Mesenteric fat pad (tissue), 1 donor: Measurements from ENCODE around the gene POU5F2. TPM values are rescaled to one million over a fixed set of nuclear protein-coding genes. Genes with fewer than 3 reads are reported as not detected.

Source experiments
- DNase-seq: peaks from one replicate; pipeline ENCODE4 v3.0.0-alpha.2; 2020; ENCODE audit warnings: low spot score
- long read RNA-seq: library from polyadenylated mRNA; unstranded; transcript quantifications from one replicate; pipeline ENCODE4 v2.0.0, GENCODE V29; 2020
- total RNA-seq: library from RNA; stranded (reverse); fragmentation: NEBNext Ultra II Directional; extraction: Animal tissue kit (Norgen Biotek cat#: 25700); gene quantifications from one replicate; pipeline ENCODE4 v1.2.1, GENCODE V29; 2021
- donor health status: DM: yes; HTN: yes; CAD: no.

POU5F2 gene, protein sequence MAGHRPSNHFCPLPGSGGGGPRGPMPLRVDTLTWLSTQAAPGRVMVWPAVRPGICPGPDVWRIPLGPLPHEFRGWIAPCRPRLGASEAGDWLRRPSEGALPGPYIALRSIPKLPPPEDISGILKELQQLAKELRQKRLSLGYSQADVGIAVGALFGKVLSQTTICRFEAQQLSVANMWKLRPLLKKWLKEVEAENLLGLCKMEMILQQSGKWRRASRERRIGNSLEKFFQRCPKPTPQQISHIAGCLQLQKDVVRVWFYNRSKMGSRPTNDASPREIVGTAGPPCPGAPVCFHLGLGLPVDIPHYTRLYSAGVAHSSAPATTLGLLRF
- total RNA-seq, result 1.9 TPM
- long read RNA-seq, full-length matches to known transcripts, result 1 of 1 reads
- long read RNA-seq, partial matches to known transcripts, result 0 of 1 reads
- long read RNA-seq, other reads (novel, unspliced or antisense), result 0 of 1 reads

DNA sequence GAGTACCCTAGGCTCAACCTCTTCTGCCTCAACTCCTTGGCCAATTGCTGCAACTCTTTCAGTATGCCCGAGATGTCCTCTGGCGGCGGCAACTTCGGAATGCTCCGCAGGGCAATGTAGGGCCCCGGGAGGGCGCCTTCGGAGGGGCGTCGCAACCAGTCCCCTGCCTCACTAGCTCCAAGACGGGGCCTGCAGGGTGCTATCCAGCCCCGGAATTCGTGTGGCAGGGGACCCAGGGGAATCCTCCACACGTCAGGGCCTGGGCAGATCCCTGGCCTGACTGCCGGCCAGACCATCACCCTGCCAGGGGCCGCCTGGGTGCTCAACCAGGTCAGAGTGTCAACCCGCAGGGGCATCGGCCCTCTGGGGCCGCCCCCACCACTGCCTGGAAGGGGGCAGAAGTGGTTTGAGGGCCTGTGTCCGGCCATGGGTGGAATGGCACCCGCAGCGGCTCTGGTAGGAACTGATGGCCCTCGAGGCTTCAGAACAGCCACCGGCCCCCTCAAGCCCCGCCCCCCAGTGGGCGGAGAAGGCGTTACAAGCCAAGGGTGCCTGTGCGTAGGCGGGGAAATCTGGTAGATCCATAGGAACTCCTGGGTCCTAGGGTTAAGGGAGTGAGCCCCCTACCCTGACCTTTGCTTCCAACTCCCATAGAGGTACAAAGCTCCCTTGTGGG, at the start of gene POU5F2:
Gene POU5F2, minus strand, starts transcription at position 465 of the 676 bp plus-strand sequence. Its CDS starts 37 bp downstream, at position 428.
- DNase-seq, result no peak

DNA sequence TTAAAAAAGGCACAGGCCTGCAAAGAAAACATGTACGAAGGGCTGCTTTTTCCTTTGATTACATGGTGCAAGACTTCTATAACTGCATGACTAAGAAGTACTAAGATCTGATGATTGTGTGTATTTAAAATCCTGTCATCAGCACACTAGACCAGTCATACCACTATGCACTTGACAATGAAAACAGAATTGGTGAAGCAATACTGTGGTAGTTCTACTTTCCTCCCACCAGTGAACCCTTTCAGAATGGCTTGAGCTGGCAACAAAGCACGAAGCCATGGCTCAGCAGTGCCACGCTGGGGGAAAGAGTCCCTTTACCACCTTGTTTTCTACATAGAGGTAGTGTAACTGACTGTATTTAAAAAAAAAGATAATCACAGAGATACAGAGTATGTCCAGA, 49.0 kb upstream of the POU5F2 start:
- DNase-seq, result no peak

DNA sequence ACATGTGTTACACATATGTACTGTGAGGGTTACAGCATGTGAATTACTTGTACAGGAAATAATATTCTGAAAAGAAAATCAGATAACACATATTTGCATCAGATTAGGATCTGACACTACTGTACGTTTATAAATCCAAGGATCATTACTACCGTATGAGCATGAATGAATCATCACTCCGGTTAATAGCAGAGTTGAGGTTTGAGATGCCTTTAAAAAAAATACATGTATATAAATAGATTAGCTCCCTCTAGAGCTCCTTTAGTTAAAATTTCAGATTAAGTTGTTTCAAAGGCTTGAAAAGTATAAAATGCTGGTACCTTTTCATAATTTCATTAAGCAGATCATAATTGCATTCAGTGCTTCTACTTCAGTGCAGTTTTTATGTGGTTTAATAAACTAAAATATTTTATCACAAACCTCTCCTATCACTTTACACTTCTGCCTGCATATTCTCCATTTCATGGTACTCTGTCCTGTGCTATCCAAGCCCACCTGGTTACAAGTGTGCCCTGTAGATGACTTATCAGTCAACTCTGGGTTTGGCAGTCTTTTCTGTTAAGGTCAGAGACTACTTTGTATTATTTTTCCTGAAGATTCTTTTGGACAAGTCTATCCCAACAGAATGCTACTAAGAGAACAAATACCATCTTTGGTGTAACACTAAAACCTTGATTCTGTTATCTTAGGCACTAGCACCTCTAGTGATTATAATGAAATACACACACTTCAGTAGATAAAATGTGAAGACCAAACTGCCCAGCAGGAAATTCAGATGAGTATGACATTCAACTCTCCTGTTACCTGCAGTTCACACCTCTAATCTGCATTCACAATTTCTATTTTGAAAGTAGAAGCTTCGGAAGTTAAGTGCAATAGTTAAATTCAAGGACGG, 48.0 kb upstream of the POU5F2 start:
- no peak for DNase-seq

DNA sequence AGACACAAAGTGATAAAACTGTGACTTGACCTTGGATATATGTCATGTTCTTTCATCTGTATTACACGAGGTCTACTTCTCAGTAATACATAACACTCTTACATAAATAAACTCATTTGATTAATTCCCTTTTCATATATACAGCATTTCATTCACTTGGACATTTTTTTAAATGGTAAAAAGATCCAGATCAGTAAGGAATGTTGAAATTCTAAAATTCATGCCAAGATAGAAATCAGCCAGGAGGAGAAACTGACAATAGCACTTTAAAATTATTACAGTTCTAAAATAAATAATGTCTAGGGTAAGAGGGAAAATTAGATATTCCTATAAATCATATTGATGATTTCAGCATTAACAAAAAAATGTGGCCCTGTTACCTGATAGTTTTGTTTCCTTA, 46.2 kb upstream of the POU5F2 start:
- DNase-seq, result no peak

DNA sequence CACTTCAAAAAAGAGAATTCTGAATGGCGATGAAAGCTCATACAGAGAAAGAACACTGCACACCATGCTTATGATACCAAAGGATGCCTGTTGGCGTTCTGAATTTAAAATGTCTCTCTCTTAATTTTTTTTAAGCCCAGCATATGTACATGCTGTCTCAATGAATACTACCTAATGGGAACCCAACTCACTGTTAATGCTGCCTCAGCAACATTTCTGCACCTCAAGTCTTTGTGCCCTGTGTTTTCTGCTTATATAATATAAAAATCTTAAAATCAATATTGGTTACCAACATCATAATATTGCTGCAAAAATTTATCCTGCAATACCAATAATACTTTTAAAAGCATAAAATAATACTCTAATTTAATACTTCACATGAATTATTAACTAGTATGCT, 44.1 kb upstream of the POU5F2 start:
- no peak for DNase-seq

DNA sequence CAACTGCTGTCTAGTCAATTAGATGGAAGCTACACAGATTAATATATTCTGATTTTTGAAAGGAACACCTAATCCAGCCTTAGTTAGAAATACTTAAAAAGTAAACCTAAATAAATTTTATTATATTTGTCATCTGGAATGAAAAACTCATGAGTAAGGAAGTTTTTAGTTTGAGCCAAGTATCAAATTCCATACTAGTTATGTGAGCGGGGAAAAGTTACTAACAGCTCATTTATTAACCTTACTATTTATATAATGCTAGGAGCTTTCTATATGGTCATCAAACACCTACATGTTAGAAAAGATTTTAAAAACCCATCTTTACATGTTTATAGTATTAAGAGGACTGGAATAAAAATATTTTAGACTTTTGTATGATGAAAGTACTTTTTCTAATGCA, 41.6 kb upstream of the POU5F2 start:
- DNase-seq, result no peak

DNA sequence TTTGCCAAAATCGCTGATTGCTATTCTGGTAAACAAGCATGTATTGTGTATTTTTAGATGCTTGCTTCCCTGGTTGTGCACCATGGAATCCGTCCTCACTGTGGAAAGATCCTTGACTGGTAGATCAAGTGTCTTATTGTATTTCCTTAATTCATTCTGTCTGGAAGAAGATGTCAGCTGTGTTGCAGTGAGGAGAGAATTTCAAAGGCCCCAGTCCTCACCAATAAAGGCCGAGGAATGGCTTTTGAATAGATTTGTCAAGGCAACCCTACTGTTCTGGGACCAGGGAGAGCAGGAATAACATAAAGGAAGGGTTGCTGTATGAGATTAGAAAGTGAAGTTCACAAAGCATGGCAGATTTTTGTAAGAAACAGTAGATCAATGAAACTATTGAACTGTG, 36.2 kb upstream of the POU5F2 start:
- DNase-seq, result no peak

DNA sequence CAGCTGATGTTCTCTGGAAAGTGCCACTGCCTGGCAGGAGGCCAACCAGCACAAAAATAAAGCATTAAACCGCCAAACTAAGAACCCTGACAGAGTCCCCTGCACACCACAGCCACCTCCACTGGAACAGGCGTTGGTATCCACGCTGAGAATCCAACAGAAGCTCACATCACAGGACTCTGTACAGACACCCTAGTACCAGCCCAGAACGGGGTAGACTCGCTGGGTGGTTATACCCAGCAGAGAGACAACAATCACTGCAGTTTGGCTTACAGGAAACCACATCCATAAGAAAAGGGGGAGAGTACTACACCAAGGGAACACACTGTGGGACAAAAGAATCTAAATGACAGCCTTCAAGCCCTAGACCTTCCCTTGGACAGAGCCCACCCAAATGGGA, 15.0 kb upstream of the POU5F2 start:
- no peak for DNase-seq

DNA sequence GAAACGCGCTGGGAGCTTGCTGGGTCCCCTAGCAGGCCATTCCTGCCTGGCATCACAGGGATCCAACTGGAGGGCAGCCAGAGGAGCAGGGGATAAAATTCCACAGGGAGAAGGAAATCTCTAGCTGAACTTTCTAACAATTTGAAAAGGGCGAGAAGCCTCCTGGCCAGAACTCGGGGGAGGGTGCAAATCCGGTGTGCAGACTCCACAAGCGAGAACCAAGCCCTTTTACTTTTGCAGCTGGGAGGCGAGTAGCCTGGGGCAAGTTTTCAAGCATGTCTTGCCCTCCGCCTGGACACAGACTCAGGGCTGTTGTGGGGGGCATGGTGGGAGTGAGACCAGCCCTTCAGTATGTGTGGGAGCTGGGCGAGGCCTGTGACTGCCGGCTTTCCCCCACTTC, 14.3 kb upstream of the POU5F2 start:
- no peak for DNase-seq

DNA sequence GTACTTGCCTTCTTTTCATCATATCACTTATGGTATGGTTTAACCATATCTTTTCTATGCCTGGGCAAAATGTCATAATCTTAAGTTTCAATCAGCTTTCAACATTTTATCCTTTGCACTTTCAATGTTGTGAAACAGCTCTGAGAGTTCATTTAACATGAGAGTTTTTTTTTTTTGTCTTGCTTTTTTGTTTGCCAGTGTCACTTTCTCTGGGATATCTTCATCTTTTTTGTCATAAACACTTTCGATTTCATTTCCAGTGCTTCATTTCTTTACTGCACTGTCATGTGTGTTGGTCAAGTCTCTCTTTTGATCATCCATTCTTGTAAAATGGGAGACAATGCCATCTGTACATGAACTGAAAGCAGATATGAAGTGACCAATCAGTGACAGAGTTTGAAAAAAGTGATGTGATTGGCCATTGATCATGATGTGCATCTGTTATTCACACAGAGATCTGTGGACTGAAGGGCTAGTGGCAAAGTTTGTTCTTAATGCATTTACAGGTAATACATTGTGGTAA, 7.5 kb upstream of the POU5F2 start:
- DNase-seq, result no peak

DNA sequence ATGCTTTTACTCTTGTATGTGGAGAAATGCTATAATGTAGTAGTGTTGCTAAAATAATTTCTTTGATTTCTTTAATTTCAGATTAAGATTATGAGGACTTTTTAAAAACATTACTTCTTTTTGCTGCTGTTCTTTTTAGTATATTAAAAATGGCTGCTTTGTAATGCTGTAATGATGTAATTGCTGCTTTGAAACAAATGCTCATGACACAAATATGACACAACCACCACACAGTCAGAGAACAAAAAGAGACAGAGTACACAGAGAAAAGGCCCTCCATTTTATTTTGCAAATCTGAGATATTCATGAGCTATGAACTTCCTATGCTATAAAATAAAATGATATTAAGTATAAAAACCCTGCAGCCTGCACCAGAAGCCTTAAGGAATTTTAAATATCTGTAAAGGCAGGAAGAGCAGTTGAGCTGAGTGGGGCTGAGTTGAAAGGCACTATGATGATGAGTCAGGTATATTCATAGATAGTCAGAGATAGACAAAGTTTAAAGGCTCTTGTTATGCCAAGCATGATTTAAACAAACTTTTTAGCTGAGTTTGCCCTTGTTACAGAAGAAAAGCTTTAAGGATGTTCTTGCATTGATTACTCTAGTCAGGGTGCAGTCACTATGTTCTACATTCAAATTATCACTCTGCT, 5.1 kb upstream of the POU5F2 start:
- DNase-seq, result no peak

DNA sequence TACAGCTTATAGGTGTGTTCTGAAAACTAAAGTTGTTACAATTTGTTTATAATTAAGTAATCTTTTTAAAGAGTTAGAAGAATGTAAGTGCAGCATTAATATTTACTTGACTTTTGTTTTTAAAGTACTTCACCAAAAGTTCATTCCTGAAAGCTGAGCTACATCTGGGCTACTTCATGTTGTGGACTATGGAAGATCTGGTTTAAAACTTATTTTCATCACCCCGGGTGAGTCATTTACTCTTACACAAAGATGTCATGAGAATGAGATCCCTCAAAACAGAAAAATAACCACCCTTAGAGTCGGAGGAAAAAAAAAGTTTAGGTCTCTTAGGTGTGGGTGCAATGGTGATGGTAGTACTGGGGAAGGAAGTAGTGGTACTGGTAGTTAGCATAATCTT, 5.1 kb downstream of the POU5F2 start:
- DNase-seq, result no peak

DNA sequence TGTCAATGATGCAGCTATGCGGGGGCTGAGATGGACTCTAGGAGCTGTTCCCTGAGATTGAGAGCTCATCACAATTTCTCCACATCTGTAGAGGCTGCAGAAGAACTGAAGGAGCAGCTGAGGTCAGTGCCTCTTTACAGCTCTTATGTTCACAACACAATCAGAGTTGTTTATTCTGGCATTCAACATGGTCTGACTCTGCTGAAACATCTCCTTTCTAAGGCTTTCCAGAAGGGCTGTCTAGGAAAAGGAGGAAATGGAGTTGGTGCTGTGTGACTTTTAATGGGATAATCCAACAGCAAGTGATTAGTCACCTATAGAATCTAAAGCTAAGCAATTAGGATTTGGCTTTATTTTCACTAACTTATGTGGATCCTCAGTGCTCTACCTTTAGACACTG, 6.0 kb downstream of the POU5F2 start:
- DNase-seq, result no peak

DNA sequence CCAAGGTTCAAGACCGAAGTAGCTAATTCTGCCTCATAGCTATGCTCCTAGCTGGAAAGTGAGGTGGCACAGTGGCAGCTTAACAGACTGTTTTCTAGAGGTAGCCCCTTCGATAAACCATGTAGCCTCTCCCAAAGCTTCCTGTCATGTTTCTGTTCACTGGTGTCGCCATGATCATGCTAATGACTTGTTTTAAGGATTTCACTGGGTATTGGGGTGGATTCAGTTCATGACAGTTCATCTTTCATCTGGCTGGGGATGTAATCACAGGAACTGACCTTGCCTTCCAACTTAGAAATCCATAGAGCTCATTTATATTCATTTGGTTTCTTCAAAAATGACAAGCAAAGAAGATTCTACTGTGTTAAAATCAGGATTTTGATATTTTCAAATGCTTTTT, 9.4 kb downstream of the POU5F2 start:
- DNase-seq, result no peak

DNA sequence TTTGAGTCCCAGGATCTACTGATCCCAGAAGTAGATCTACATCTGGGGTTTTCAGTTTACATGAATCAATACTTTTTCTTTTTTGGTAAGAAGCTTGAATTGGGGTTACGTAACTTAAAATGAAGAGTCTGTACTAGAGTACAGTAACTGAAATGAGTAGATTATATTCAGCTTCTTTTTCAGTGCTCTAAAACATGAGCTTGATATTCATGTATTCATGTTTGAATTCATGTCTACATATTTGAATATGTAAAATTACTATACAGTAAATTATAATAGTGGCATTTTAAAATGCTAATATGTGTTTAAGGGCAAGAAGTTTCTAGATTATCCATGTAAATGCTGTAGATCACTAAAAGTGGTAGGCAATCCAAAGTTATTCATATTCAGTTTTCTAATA, 14.8 kb downstream of the POU5F2 start:
- no peak for DNase-seq

DNA sequence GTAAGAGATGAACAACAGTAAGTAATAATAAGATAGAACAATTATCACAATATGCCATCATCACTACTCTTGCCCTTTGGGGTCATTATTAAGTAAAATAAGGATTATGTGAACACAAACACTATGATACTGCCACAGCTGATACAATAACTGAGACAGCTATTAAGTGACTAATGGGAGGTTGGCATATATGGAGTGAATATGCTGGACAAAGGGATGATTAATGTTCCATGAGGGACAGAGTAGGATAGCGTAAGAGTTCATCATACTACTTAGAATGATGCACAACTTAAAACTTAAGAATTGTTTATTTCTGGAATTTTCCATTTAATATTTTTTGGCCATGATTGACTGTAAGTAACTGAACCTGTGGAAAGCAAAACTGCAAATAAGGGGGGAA, 16.6 kb downstream of the POU5F2 start:
- no peak for DNase-seq

DNA sequence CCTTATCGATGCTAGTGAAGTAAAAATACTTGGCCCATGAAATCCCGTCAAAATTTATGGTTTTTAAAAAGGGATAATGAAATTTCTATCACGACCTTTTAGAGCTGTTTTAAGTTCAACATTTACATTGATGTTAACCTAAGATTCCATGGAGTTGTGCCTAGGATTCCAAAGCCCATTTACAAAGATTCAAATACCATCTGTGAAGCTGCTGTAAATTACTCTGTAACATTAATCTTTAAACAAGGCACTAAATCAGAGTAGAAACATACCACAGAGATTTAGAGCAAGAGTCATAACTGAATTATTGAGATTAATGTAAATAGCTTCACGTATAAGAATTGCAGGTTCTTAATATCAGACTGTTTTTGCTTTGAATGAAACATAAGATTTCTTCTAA, 17.7 kb downstream of the POU5F2 start:
- DNase-seq, result no peak

DNA sequence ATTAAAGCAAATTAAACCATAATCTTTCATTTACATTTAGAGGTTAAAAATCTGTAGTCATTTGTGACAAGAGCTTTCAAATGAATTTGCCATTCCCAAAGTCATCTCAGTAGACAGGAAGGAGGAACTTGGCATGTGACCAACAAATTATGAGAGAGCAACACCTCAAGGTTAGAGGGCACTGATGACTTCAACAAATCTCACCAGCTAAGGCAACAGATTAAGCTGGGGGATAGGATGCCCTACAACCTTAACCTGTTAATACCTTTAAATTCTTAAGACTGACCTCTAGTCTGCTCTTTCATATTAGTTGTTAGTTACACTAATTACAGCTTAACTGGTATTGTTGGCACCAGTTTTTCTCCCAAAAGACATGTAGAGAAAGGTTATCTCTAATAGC, 18.4 kb downstream of the POU5F2 start:
- no peak for DNase-seq

DNA sequence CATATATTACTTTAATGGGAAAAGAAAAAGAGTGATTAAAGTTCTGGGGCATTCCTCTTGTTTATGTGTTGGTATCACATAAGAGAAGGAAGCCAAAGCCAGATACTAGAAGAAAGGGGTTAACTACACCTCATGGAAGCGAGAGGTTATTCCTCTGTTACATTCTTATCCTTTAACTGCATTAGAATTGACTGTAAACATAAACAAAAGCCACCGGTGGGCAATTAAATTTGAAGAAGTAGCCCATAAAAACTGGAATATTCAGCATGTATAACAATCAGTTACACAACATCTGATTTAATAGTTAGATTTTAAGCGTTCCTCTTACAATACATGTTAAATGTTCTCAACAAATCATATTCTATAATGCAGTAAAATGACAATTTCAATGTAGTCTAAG, 18.8 kb downstream of the POU5F2 start:
- DNase-seq, result no peak

DNA sequence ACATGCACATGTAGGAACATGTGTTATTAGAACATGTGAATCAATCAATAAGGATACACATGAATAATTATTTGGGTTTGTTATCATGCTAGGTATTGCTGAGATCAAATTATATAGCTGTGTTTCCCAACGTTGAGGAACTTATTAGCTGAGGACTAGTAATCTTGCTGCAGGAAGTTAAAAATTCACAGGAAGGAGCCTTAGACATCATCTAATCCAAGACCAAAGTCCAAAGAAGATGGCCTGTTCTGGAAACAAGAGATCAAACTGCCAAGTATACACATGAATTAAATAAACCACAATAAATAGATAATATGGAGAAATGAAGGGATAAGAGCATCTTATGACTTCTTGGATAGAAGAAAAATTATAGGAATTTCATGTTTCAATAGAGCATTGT, 19.9 kb downstream of the POU5F2 start:
- no peak for DNase-seq

DNA sequence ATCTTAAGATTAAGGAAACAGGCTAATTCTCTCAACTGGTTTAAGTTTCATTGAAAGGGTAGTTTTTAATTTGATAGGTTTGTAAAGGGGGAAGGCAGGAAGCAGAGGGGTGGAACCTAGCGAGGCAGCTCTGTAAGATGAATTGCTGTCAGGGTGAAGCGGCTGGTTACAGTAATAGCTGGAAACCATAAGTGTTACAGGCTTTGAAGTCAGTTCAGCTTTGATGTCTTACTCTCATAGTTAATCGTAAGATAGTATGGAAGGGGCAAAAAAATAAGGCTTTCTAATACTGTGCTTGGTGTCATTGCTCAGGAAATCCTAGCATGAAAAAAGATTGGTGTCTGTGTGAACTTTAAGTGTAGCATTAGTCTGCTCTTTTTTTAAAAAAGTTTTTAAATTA, 20.3 kb downstream of the POU5F2 start:
- no peak for DNase-seq
